Fibroblast of gingiva (primary cell): ENCODE measurements around the gene ENTREP3.

Source experiments
- DNase-seq: peaks from one replicate; pipeline ENCODE4 v3.0.0-alpha.2; 2011; ENCODE audit warnings: low read depth

The ENTREP3 gene

DNA sequence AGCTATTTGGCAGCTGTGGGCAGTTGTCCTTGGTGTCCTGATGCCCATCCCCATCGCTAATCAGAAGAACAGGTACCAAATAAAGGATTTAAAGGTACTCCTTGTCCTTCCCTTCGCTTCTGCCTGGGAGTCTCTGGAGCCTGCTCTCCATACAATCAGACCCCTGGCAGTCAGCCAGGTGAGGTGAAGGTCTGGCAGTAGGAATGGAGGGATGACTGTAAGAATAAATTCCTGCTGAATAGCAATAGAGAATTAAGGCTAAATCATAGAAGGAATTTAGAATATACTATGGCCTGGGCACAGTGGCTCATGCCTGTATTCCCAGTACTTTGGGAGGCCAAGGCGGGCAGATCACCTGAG lies 56.8 kb downstream of the ENTREP3 start:
- no peak for DNase-seq

DNA sequence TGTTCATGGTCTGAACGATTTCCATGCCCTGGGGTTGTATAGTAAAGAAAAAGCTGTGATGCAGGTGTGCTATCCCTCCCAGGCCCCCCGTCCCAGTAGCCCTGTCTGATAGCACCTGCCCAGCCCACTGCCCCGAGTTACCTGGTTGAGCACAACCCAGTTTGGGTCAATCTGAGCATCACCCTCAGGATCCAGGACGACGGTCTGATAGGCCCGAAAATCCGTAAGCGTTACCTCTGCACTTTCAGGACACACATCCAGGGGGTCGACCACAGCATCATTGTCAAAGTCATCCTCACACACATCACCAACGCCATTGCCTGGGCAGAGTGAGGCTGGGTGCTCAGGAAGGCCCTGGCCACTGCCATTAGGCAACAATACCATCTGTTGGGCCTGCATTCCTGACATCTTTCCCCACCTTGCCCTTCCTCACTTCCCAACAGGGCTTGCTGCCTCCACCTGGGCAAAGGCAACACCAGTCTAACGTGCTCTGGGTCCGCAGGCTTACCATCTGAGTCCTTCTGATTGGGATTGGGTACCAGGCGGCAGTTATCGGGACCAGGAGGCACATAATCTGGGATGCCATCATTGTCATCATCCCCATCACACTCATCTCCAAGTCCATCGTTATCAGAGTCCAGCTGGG lies 57.3 kb downstream of the ENTREP3 start:
- DNase-seq: no peak
